B cell (primary cell): ENCODE measurements around the gene SHC4. TPM values are rescaled to one million over a fixed set of nuclear protein-coding genes. Genes with fewer than 3 reads are reported as not detected.

Experiments
- ATAC-seq: fragments of 200-7000 bp; cut with Tn5 transposase; one replicate; pipeline ENCODE4 v1.10.0; 2021; ENCODE audit warnings: low read depth, mild to moderate bottlenecking, moderate number of reproducible peaks, moderate library complexity
- CTCF ChIA-PET: fragments of 350-600 bp; sonication (Branson Sonifier 250); formaldehyde crosslinking; loops from one replicate; lab custom pipeline; 2021; ENCODE audit warnings: antibody characterized with exemption, inconsistent platforms; lab: Charles Lee
- POLR2A ChIA-PET: fragments of 350-600 bp; sonication (Branson Sonifier 250); formaldehyde crosslinking; loops from one replicate; lab custom pipeline; 2021; ENCODE audit warnings: antibody characterized with exemption; lab: Charles Lee
- DNase-seq: peaks from one replicate; pipeline ENCODE4 v3.0.0; 2013
- H2AFZ ChIP-seq: 2 replicates; pipeline ENCODE4 v1.6.1; 2012; ENCODE audit warnings: mild to moderate bottlenecking, low read depth, low read length; ENCODE audit not compliant: insufficient read depth, poor library complexity, severe bottlenecking
- H3K27ac ChIP-seq, 2 donors: 1 replicate in 1 of 2; 2 replicates in 1 of 2; pipeline ENCODE4 v1.5.1; 2012 to 2013; ENCODE audit warnings: low read length in 2 of 2, mild to moderate bottlenecking in 2 of 2, moderate library complexity in 1 of 2
- H3K27me3 ChIP-seq, 4 experiments: fragments of 200-600 bp in 1 of 4; sonication (generic) in 1 of 4; replicated peaks in 1 of 4; 1 replicate in 2 of 4; 2 replicates in 2 of 4; pipeline versions ENCODE4 v1.6.1 to v1.7.0; 2013 to 2016; ENCODE audit warnings: low read length in 3 of 4, mild to moderate bottlenecking in 2 of 4, mixed read lengths in 1 of 4, moderate library complexity in 1 of 4; ENCODE audit not compliant: insufficient read depth in 4 of 4, control insufficient read depth in 3 of 4; ENCODE audit errors: control extremely low read depth in 1 of 4
- H3K36me3 ChIP-seq, 2 experiments: replicated peaks in 1 of 2; 1 replicate in 1 of 2; 2 replicates in 1 of 2; pipeline versions ENCODE4 v1.6.1 to v1.7.1; 2013; ENCODE audit warnings: low read length in 1 of 2; ENCODE audit not compliant: insufficient read depth in 2 of 2, control insufficient read depth in 1 of 2; ENCODE audit errors: control extremely low read depth in 1 of 2, extremely low read depth in 1 of 2
- H3K4me1 ChIP-seq, 2 donors: fragments of 200-600 bp in 1 of 2; sonication (generic) in 1 of 2; 1 replicate in 1 of 2; 2 replicates in 1 of 2; pipeline versions ENCODE4 v1.5.1 to v1.6.1; 2013 to 2017; ENCODE audit warnings: low read length in 2 of 2; ENCODE audit not compliant: control insufficient read depth in 2 of 2, insufficient read depth in 2 of 2
- H3K4me2 ChIP-seq: replicated peaks from 2 replicates; pipeline ENCODE3; 2012; ENCODE audit warnings: mild to moderate bottlenecking, low read depth, low read length; ENCODE audit not compliant: poor library complexity, severe bottlenecking
- H3K4me3 ChIP-seq, 5 experiments: fragments of 200-600 bp in 1 of 5; sonication (generic) in 1 of 5; 1 replicate in 3 of 5; 2 replicates in 2 of 5; pipeline versions ENCODE4 v1.5.1 to v1.7.0; 2011 to 2016; ENCODE audit warnings: low read length in 4 of 5, mild to moderate bottlenecking in 4 of 5, low read depth in 2 of 5, control low read depth in 1 of 5, moderate library complexity in 1 of 5; ENCODE audit not compliant: insufficient read depth in 1 of 5; ENCODE audit errors: control extremely low read depth in 1 of 5, extremely low read depth in 1 of 5
- H3K79me2 ChIP-seq: fragments of 200-600 bp; sonication (generic); one replicate; pipeline ENCODE4 v1.6.0; 2016; ENCODE audit warnings: low read length; ENCODE audit not compliant: control insufficient read depth, insufficient read depth
- H3K9ac ChIP-seq: fragments of 200-600 bp; sonication (generic); 2 replicates; pipeline ENCODE4 v1.6.1; 2017; ENCODE audit warnings: mild to moderate bottlenecking, low read length, moderate library complexity
- H3K9me3 ChIP-seq, 3 donors: one replicate each; pipeline versions ENCODE4 v1.6.1 to v1.7.1; 2013; ENCODE audit warnings: low read length in 2 of 3; ENCODE audit not compliant: control insufficient read depth in 2 of 3, insufficient read depth in 1 of 3; ENCODE audit errors: control extremely low read depth in 1 of 3
- H4K20me1 ChIP-seq: 2 replicates; pipeline ENCODE4 v1.6.0; 2012; ENCODE audit warnings: mild to moderate bottlenecking, low read length; ENCODE audit not compliant: insufficient read depth, control insufficient read depth, poor library complexity, severe bottlenecking
- H3K27ac Mint-ChIP-seq: one replicate; pipeline ENCODE4 v1.8.0; 2021; ENCODE audit warnings: mixed read lengths
- H3K27me3 Mint-ChIP-seq: one replicate; pipeline ENCODE4 v1.8.0; 2021; ENCODE audit warnings: mixed read lengths
- H3K4me1 Mint-ChIP-seq: one replicate; pipeline ENCODE4 v1.8.0; 2021; ENCODE audit warnings: mixed read lengths
- H3K4me3 Mint-ChIP-seq: one replicate; pipeline ENCODE4 v1.8.0; 2021; ENCODE audit warnings: mixed read lengths
- H3K9me3 Mint-ChIP-seq: one replicate; pipeline ENCODE4 v1.8.0; 2022; ENCODE audit warnings: mixed read lengths; ENCODE audit not compliant: insufficient read depth
- EZH2 ChIP-seq: IDR thresholded peaks from 2 replicates; pipeline ENCODE4 v1.6.1; 2012; ENCODE audit warnings: borderline replicate concordance, low read depth, mild to moderate bottlenecking, moderate library complexity, low read length; ENCODE audit not compliant: insufficient read depth, poor library complexity, severe bottlenecking
- WGBS: methylation state at CpG from one replicate; pipeline ENCODE4 v1.1.5; 2013; ENCODE audit warnings: missing lambda C conversion rate; ENCODE audit not compliant: insufficient coverage; 5-methylcytosine and 5-hydroxymethylcytosine counted together
- intact Hi-C: fragments of 100-400 bp; cut with micrococcal nuclease; formaldehyde crosslinking; loops from one replicate; pipeline ENCODE4 v1.10.0; 2022
- polyA plus RNA-seq: library from polyadenylated mRNA; depleted of rRNA; stranded (reverse); fragments of >200 nt; gene quantifications from 2 replicates; pipeline ENCODE4 v1.2.3, GENCODE V29; 2012
- total RNA-seq, 2 donors: library from RNA; stranded (reverse); fragments of 120-200 nt in 1 of 2; gene quantifications; 1 replicate in 1 of 2; 2 replicates in 1 of 2; pipeline versions ENCODE4 v1.2.3 to v1.2.4, GENCODE V29; 2013 to 2022
- TF ChIP-seq, protein P1 (sequence below): fragments of 200-600 bp; IDR thresholded peaks from one replicate; pipeline ENCODE4 v1.8.0; 2022; ENCODE audit warnings: antibody characterized with exemption, mild to moderate bottlenecking

The SHC4 gene
- total and polyA plus RNA-seq, 2 donors (not counting 1 experiment from before 2014, with no cell fraction given) = 0.04 to 0.69 TPM

- TF ChIP-seq, protein P1, sequence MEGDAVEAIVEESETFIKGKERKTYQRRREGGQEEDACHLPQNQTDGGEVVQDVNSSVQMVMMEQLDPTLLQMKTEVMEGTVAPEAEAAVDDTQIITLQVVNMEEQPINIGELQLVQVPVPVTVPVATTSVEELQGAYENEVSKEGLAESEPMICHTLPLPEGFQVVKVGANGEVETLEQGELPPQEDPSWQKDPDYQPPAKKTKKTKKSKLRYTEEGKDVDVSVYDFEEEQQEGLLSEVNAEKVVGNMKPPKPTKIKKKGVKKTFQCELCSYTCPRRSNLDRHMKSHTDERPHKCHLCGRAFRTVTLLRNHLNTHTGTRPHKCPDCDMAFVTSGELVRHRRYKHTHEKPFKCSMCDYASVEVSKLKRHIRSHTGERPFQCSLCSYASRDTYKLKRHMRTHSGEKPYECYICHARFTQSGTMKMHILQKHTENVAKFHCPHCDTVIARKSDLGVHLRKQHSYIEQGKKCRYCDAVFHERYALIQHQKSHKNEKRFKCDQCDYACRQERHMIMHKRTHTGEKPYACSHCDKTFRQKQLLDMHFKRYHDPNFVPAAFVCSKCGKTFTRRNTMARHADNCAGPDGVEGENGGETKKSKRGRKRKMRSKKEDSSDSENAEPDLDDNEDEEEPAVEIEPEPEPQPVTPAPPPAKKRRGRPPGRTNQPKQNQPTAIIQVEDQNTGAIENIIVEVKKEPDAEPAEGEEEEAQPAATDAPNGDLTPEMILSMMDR = no peak
- TF ChIP-seq EZH2 = no peak
- intact Hi-C loops = no loop called here
- no peaks in the 10 kb centered on the region for H3K9me3 Mint-ChIP-seq
- Histone ChIP-seq H2AFZ (no peak overlapping the region), H3K4me3 (no peak overlapping the region), H3K79me2 (no peaks in the 10 kb centered on the region), H3K9me3 (no peaks in the 10 kb centered on the region), H3K27me3 (peaks cover 0 to 2% (median 0%) of the 10 kb centered on the region in 4 experiments), H3K27ac (no peak overlapping the region), H3K4me2 (no peak overlapping the region), H4K20me1 (no peaks in the 10 kb centered on the region), H3K4me1 (no peaks in the 10 kb centered on the region), H3K9ac (no peak overlapping the region), H3K36me3 (no peaks in the 10 kb centered on the region)
- no CpG with 5 or more reads among the region's 2 CpGs for WGBS
- POLR2A ChIA-PET = no interaction called here
- H3K4me3 Mint-ChIP-seq = no peak overlapping the region
- H3K27me3 Mint-ChIP-seq = peaks cover 28% of the 10 kb centered on the region
- no peaks in the 10 kb centered on the region for H3K4me1 Mint-ChIP-seq
- CTCF ChIA-PET = no interaction called here
- ATAC-seq (no peak), DNase-seq (no peak)
- H3K27ac Mint-ChIP-seq = no peak overlapping the region
Observed at GRCh38 chr15:48922046-48922445, 41.7 kb downstream of the SHC4 start.

DNA sequence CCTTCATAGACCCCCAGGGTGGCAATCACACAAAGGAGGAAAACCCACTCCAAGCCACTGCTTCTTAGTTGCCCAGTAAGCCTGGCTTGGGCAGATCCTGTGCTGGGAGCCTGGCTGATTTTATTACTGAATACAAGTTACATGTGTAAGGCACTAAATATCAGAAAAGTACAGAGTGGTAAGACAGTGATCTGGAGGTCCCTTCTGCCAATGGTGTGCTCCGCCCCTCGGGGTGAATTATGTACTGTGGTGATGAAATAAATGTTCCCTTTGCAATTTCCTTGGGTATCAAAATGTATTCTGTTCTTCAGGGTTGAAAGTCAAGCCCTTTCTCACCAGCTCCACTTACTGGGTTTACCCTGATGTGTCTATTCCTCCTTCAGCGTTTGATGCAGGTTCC is 47.0 kb downstream of the SHC4 start:
- intact Hi-C loops = no loop called here
- H3K79me2 ChIP-seq = no peaks in the 10 kb centered on the region
- Mint-ChIP-seq H3K9me3 (no peaks in the 10 kb centered on the region), H3K27ac (no peak overlapping the region), H3K4me1 (no peaks in the 10 kb centered on the region), H3K27me3 (peaks cover 42% of the 10 kb centered on the region), H3K4me3 (no peak overlapping the region)
- no peaks in the 10 kb centered on the region for H3K36me3 ChIP-seq
- H3K4me3 ChIP-seq = no peak overlapping the region
- H3K27ac ChIP-seq = no peak overlapping the region
- H3K4me1 ChIP-seq = no peaks in the 10 kb centered on the region
- no peak for ATAC-seq
- ChIA-PET POLR2A (no interaction called here), CTCF (no interaction called here)
- no peak overlapping the region for H3K9ac ChIP-seq
- no peak for TF ChIP-seq EZH2
- TF ChIP-seq, protein P1 = no peak
- DNase-seq = no peak
- no peak overlapping the region for H3K4me2 ChIP-seq
- no peaks in the 10 kb centered on the region for H3K9me3 ChIP-seq
- H3K27me3 ChIP-seq = peaks cover 0 to 6% (median 3%) of the 10 kb centered on the region in 4 experiments
- H4K20me1 ChIP-seq = no peaks in the 10 kb centered on the region
- WGBS = no CpG with 5 or more reads among the region's 3 CpGs
- no peak overlapping the region for H2AFZ ChIP-seq
